ENCODE data around the gene PCDH9. TPM values are rescaled to one million over a fixed set of nuclear protein-coding genes. Genes with fewer than 3 reads are reported as not detected.

The PCDH9 gene
- total RNA-seq, 1 donor from 2014 or later, result 13.9 TPM

- DNase-seq (ENCODE audit: low read depth), result no peak
Observed at GRCh38 chr13:67043901-67044300, 186.2 kb downstream of the PCDH9 start.

GRCh38 chr13:67042556-67042955 is 187.6 kb downstream of the PCDH9 start:
- DNase-seq (ENCODE audit: low read depth), result no peak

- DNase-seq (ENCODE audit: low read depth), result no peak
Observed at GRCh38 chr13:67036699-67037457, 193.3 kb downstream of the PCDH9 start.

DNA sequence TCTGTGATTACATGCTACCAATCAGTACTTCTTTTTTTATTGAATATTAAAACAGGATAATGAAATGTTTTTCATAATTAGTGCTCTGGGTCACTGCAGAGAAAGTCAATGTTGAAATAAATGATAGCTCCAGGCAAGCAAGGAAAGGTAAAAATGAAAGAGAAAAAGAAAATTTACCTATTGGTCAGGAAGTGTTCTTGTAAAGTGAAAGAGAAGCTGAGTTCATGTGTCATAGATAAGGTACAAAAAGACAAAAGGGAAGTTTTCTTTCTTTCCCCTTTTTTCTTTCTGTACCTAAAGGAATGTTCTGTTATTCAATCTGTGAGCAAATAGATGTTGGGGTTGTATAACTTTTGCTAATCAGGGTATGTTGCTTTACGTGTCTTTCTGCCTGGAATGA is 197.0 kb downstream of the PCDH9 start:
- no peak for DNase-seq (ENCODE audit: low read depth)

DNA sequence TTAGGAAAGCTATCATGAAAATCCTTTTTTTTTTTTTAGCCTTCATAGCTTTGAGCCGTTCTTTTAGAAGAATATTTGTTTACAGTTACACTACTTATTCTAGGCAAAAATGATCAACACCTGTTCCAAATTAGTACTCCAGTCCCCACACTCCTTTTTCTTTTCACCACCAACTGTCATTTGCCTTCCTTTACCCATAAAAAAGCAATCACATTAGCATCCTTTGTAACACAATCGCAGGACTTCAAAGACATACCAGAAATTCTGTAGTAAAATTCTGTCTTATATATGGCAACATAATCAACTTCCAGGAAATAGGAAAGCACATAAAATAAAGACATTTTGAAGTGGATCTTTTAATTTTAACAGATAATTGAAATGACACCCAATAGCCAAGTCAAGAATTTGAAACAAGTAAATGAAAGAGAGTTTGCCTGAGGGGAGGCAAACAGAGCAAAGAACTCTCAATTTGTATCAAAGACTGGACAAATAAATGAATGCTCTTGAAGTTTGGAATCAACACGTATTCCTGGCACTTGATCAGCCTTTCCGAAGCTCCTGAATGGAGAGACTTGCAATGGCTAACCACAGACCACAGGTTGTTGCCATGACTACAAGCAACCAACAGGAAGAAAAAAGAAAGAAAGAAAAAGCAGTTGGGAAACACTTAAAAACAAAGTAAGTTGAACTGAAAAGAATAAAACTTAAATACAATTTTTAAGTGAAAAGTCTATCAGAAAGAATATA is 206.8 kb downstream of the PCDH9 start:
- peak; percentile 90 for DNase-seq (ENCODE audit: low read depth)

- DNase-seq (ENCODE audit: low read depth), result no peak
Observed at GRCh38 chr13:67018775-67019174, 211.4 kb downstream of the PCDH9 start.

DNA sequence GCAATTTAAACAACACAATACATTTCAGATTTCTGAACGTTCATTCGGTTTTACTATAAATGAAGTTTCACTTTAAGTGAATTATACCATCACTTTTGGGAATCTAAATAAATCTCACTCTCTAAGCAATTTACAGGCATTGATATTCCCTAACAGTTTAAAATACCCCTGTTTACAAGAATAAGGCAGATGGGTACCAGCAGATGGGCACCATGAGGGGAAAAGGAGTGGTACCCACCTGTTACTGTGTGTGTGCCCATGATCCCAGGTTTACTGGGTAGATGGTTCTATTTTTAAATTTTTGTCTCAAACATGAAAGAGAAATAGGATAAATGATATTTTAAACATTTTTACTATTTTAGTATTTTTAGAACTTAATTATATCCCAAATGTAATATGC is 212.9 kb downstream of the PCDH9 start:
- no peak for DNase-seq (ENCODE audit: low read depth)

GRCh38 chr13:67015976-67016600 is 214.0 kb downstream of the PCDH9 start:
- no peak for DNase-seq (ENCODE audit: low read depth)

GRCh38 chr13:67014399-67014798 is 215.7 kb downstream of the PCDH9 start:
- no peak for DNase-seq (ENCODE audit: low read depth)

DNA sequence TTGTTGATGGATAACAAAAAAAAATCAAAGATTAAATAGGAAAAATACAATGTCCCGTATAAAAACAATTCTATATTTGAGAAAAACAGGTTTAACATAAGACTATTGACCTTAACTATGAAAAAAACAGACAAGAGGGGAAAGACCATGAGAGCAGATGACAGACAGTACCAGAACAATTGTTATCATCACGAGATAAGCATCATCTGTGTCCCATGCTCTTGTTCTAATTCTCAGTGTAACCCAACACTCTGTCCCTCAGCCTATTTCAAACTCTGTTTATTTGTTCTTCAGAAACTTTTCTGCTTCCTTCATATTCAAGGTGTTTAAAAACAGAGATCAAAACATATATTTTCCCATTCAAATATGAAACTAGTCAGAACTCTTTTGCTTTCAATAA is 216.4 kb downstream of the PCDH9 start:
- DNase-seq (ENCODE audit: low read depth), result no peak

DNA sequence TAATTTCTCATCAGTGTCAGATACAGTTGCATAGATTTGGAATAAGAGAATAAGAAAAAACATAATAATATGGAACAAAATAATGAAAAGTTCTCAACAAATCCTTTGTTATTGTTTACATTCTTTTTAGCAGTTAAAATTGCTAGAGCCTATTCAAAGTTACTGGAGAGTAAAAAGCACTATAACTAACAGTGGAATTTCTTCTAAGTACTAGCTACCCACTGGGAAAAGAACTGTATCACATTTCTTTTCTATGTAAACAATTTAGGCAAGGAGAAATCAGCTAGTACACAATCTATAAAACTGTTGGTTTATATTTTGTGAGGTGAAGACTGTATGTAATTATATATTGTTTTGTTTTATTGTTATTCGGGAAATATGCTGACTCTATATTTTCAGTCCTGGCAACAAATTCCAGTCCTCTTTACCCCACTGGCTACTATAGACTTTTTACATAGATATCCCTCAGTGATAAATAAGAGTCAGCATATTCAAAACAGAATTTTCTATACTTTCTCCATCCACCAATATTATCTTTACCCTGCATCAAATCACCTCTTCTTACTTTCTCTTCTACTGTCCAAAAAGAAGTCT is 222.0 kb downstream of the PCDH9 start:
- DNase-seq (ENCODE audit: low read depth), result no peak

DNA sequence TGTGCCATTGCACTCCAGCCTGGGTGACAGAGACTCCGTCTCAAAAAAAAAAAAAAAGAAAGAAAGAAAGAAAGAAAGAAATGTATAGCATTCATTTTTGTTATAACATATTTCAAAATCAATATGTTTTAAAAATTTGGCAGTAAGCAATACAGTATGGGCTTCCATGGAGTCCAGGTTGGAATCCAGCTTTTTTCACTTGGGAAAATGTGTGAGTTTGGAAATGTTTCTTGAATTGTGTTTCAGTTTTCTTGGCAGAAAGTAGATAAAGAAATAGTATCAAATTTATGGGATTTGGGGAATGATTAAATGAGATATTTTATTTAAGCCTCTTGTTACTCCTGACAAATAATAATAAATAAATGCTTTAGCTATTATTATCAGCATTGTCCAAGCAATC is 225.6 kb downstream of the PCDH9 start:
- no peak for DNase-seq (ENCODE audit: low read depth)

DNA sequence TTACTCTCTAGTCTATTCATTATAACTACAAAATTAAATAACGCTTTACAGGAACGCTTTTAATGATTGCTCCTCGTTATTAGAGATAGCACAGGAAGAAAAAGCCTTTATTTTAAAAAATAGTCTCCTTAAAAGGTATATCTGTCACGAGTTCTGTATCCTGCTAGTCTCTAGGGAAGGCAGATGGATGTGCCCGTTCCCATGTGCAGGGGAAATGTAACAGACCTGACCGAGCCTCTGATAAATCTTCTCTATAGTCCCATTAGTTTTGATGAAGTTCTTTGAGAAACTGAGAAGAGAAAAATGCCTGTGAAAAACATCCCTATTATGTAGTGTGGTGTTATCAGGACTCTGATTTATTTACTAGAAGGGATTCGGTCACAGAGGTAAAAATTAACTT is 226.4 kb downstream of the PCDH9 start:
- DNase-seq (ENCODE audit: low read depth), result no peak

- DNase-seq (ENCODE audit: low read depth), result no peak
Observed at GRCh38 chr13:67001363-67001762, 228.8 kb downstream of the PCDH9 start.

- no peak for DNase-seq (ENCODE audit: low read depth)
Observed at GRCh38 chr13:66996503-66996902, 233.6 kb downstream of the PCDH9 start.

DNA sequence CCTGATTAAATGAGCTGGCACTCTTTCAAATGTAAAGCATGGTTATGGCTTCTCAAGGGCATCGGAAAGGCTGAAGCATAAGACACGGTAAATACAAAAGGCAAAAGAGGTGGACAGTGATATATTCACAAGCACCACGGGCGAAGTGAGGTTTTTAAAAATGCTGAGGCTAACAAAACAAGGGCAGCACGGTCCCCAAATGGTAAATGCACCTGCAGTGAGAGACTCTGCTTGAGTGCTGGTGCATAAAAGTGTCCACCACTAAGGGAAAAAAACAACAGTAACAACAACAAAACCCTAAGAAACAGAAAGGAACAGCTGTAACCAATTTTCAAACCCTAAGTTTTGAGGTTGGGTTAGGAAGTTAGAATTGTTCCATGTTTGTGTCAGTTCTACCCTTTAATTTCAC is 234.9 kb downstream of the PCDH9 start:
- DNase-seq (ENCODE audit: low read depth), result peak; percentile 26

DNA sequence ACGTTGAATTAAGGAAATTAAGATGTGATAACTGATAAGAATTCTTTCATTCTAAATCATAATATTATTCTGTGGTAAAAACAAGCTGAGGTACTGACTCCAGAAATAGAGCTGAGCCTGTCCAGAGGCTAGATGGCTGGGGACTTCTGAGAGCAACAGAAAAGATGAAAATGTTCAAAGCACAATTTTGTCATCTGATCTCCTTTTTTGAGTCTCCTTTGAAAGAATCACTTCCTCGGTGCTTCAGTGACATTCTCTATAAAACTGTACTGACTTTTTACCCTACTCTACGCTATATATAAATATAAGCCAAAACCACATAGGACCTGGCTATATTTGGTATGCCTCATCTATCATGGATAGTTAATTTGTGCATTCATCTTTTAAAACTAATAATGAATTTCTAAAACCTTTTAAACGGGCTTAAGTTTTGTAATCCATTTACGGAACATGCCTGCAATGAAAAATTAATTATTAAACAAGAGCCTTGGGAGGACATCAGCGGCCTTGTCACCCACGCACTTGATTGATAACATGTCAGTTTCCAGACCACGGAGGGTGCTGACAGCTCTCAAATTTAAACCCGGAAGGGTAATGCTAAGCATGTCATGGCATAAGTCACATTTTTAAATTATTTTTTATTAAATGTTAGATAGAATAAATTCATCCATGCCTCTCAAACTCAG is 235.5 kb downstream of the PCDH9 start:
- DNase-seq (ENCODE audit: low read depth), result no peak

DNA sequence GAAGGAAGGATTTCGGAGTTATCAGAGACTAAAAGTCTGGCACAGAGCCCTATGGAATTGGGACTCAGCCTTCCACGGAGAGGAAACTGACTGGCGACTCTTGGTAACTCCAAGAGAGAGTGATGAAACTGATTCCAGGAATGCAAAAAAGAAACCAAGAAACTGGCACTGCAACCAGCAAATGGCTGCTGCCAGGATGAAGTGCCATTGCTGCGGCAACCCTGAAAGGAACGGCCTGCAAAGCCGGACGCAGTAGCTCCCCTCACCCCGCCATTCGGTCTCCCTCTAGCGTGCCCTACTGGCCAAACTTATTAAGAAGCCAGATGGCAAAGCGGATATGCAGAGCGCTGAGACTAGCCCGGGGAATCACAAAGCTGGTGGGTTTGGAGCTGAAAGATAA is 236.0 kb downstream of the PCDH9 start:
- peak; percentile 94 for DNase-seq (ENCODE audit: low read depth)

- no peak for DNase-seq (ENCODE audit: low read depth)
Observed at GRCh38 chr13:66992719-66993118, 237.4 kb downstream of the PCDH9 start.

DNA sequence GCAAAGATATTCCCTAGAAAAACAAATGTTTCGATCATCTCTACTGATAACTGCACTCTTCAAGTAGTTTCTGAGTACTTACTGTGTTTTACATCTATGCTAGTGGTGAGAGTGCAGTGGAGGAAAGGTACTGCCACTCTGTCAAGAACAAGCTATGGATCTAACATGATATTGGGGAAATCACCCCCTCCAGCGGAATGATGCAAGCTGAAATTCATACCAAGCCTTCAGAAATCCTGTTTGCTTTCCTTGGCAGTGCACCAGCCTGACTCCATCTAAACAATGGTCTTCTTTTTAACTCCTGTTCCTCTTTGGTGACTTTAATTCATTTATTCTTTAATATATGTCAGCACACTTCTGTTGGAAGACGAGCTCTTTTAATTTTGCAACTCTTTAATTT is 238.0 kb downstream of the PCDH9 start:
- DNase-seq (ENCODE audit: low read depth), result no peak

DNA sequence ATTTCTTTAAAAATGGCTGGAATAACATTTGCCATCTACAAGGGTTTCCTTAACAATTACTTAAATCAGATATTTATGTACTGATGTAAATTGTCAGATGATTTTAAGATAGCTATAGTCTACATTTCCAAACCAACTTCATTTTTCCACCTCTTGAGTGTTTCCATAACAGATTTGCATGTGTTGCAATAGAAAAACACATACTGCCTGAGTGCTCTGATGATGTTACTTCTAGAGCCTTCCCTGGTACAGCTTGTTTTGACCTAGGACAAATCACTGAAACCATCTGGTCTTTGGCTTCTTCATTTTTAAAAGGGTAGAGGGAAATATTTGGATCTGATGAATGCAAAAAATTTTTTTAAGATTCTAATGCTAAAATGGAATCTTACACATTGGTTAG is 245.9 kb downstream of the PCDH9 start:
- no peak for DNase-seq (ENCODE audit: low read depth)

Data from myocyte (in vitro differentiated cells).